Left hindlimb (tissue), 1 donor: ENCODE measurements around the gene SERPINA1.
"Not testable (repeated sequence)": the region's sequence is repeated elsewhere in the genome, so short reads cannot be mapped to it uniquely, and the experiment has no call there.

Source experiments
- DNase-seq: peaks from one replicate; pipeline ENCODE4 v3.0.0-alpha.2; 2018

SERPINA1 gene

GRCh38 chr14:94368956-94369355 is 19.4 kb downstream of the SERPINA1 start:
- DNase-seq: no peak

- DNase-seq: no peak
These were observed 20.2 kb downstream of the SERPINA1 start for GRCh38 chr14:94368243-94368590.

- DNase-seq: no peak
These were observed 20.8 kb downstream of the SERPINA1 start for GRCh38 chr14:94367347-94368242.

- DNase-seq: no peak
These were observed 22.1 kb downstream of the SERPINA1 start, which contains the start of gene SERPINA2 for GRCh38 chr14:94366146-94366915. TSS of gene SERPINA2 (minus strand) at chr14:94366698.

GRCh38 chr14:94365624-94366023 is 22.8 kb downstream of the SERPINA1 start:
- no peak for DNase-seq

GRCh38 chr14:94364964-94365363 is 23.4 kb downstream of the SERPINA1 start:
- DNase-seq: no peak

GRCh38 chr14:94364037-94364436 is 24.4 kb downstream of the SERPINA1 start:
- no peak for DNase-seq

GRCh38 chr14:94363151-94363624 is 25.2 kb downstream of the SERPINA1 start:
- no peak for DNase-seq

GRCh38 chr14:94362614-94363133 is 25.7 kb downstream of the SERPINA1 start:
- no peak for DNase-seq

- DNase-seq: no peak
These were observed 26.7 kb downstream of the SERPINA1 start for GRCh38 chr14:94361682-94362081.

- no peak for DNase-seq
These were observed 27.3 kb downstream of the SERPINA1 start for GRCh38 chr14:94360945-94361565.

GRCh38 chr14:94357166-94357565 is 31.2 kb downstream of the SERPINA1 start:
- DNase-seq: no peak

GRCh38 chr14:94356379-94357056 is 31.9 kb downstream of the SERPINA1 start:
- DNase-seq: no peak

GRCh38 chr14:94355191-94355794 is 33.1 kb downstream of the SERPINA1 start:
- DNase-seq: no peak

- no peak for DNase-seq
These were observed 33.7 kb downstream of the SERPINA1 start for GRCh38 chr14:94354638-94355185.

- not testable (repeated sequence) for DNase-seq
These were observed 34.2 kb downstream of the SERPINA1 start for GRCh38 chr14:94354190-94354589.

GRCh38 chr14:94349276-94349675 is 39.1 kb downstream of the SERPINA1 start:
- DNase-seq: no peak

GRCh38 chr14:94348836-94349235 is 39.6 kb downstream of the SERPINA1 start:
- no peak for DNase-seq

GRCh38 chr14:94346841-94347240 is 41.6 kb downstream of the SERPINA1 start:
- no peak for DNase-seq

- DNase-seq: not testable (repeated sequence)
These were observed 42.2 kb downstream of the SERPINA1 start for GRCh38 chr14:94346065-94346786.
